H1 (cell line): ENCODE results near the gene RNF187.

ENCODE experiments used
- ATF2 ChIP-seq: IDR thresholded peaks from 2 replicates; pipeline ENCODE4 v1.6.1; 2012; ENCODE audit warnings: low read length, inconsistent platforms
- CBX8 ChIP-seq: fragments of 300-800, 300-1000 bp; sonication (generic); IDR thresholded peaks from 2 replicates; pipeline ENCODE4 v1.7.1; 2016; ENCODE audit warnings: low read depth, low read length, borderline replicate concordance
- GABPA ChIP-seq: IDR thresholded peaks from 2 replicates; pipeline ENCODE4 v1.6.1; 2011; ENCODE audit warnings: mild to moderate bottlenecking, low read length, moderate library complexity, borderline replicate concordance; ENCODE audit not compliant: insufficient read depth
- SP1 ChIP-seq: IDR thresholded peaks from 2 replicates; pipeline ENCODE4 v1.6.1; 2011; ENCODE audit warnings: low read depth, low read length
- TEAD4 ChIP-seq: IDR thresholded peaks from 2 replicates; pipeline ENCODE4 v1.6.1; 2012; ENCODE audit warnings: low read depth, low read length, inconsistent platforms, mixed read lengths
- YY1 ChIP-seq: IDR thresholded peaks from 2 replicates; pipeline ENCODE4 v1.6.1; 2011; ENCODE audit warnings: low read depth, mild to moderate bottlenecking, low read length
- TF ChIP-seq, protein P1 (sequence below): IDR thresholded peaks from 2 replicates; pipeline ENCODE4 v1.6.1; 2011; ENCODE audit warnings: low read depth, mild to moderate bottlenecking, low read length; ENCODE audit not compliant: insufficient read depth

DNA sequence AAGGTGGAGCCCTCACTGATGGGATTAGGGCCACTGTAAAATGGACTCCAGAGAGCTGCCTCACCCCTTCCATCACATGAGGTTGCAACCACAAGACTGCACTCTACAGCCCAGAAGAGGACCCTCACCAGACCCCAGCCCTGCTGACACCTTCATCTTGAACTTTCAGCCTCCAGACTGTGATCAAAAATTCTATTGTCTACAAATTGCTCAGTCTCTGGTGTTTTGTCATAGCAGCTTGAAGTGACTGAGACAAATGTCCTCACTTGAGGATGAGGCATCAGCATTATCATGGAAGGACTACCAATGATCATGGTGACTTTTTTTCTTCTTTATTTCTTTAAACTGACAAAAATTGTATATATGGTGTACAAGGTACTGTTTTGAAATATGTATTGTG, 43.8 kb upstream of the RNF187 start:
- TF ChIP-seq ATF2 (no peak), CBX8 (no peak), GABPA (no peak), YY1 (no peak), SP1 (no peak), TEAD4 (no peak)
- TF ChIP-seq, protein P1, sequence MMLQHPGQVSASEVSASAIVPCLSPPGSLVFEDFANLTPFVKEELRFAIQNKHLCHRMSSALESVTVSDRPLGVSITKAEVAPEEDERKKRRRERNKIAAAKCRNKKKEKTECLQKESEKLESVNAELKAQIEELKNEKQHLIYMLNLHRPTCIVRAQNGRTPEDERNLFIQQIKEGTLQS, result no peak
